HUES6 (cell line): ENCODE data around the gene AQP2.

Source experiments
- H3K27ac ChIP-seq: 2 replicates; pipeline ENCODE4 v1.7.0; 2013; ENCODE audit warnings: low read depth, mild to moderate bottlenecking, low read length, inconsistent platforms
- H3K27me3 ChIP-seq: 2 replicates; pipeline ENCODE4 v1.6.1; 2013; ENCODE audit warnings: low read length; ENCODE audit not compliant: control insufficient read depth, insufficient read depth
- H3K36me3 ChIP-seq: 2 replicates; pipeline ENCODE4 v1.6.1; 2013; ENCODE audit warnings: low read length; ENCODE audit not compliant: control insufficient read depth, insufficient read depth
- H3K4me1 ChIP-seq: 2 replicates; pipeline ENCODE4 v1.6.1; 2013; ENCODE audit warnings: low read length; ENCODE audit not compliant: control insufficient read depth, insufficient read depth
- H3K4me3 ChIP-seq: 2 replicates; pipeline ENCODE4 v1.5.1; 2013; ENCODE audit warnings: low read depth, low read length
- H3K9ac ChIP-seq: one replicate; pipeline ENCODE4 v1.6.1; 2013; ENCODE audit warnings: mild to moderate bottlenecking, low read length
- H3K9me3 ChIP-seq: 2 replicates; pipeline ENCODE4 v1.6.1; 2013; ENCODE audit warnings: low read depth, low read length; ENCODE audit not compliant: control insufficient read depth, insufficient read depth

The AQP2 gene, protein sequence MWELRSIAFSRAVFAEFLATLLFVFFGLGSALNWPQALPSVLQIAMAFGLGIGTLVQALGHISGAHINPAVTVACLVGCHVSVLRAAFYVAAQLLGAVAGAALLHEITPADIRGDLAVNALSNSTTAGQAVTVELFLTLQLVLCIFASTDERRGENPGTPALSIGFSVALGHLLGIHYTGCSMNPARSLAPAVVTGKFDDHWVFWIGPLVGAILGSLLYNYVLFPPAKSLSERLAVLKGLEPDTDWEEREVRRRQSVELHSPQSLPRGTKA

DNA sequence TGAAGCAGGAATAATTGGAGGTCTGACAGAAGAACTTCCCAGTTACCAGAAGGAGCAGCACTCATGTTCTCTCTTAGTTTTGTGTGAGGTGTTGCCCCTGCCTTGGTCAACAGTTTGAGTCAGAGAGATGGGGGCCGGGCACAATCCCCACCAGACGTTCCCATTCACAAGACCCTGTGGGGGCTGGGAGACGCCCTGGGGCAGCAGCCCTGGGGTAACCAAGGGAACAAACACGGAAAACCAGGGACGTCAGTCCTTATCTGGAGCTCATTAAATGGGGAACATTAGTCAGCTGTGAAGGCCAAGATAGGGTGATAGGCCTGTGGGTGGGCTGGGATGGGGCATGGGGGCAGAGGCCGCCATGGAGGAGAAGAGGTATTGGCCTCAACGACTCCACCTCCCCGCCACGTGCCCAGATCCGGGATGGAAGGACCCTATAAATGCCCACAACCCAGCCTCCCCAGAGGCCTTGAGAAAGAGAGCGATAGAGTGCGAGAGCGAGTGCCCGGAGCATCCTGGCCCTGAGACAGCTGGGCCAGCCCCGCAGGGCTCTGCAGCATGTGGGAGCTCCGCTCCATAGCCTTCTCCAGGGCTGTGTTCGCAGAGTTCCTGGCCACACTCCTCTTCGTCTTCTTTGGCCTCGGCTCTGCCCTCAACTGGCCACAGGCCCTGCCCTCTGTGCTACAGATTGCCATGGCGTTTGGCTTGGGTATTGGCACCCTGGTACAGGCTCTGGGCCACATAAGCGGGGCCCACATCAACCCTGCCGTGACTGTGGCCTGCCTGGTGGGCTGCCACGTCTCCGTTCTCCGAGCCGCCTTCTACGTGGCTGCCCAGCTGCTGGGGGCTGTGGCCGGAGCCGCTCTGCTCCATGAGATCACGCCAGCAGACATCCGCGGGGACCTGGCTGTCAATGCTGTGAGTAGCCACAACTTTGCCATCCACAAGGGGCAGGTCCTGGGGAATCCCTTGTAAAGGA is at the start of gene AQP2:
Gene AQP2, plus strand, starts transcription at position 465 of the 979 bp plus-strand sequence. Its CDS starts 94 bp downstream, at position 559.
- peaks cover 16% of the 10 kb centered on the region for H3K27me3 ChIP-seq
- H3K9ac ChIP-seq, result no peak within 1 kb of the TSS
- no peak within 1 kb of the TSS for H3K27ac ChIP-seq
- no peaks in the 10 kb centered on the region for H3K9me3 ChIP-seq
- no peak within 1 kb of the TSS for H3K4me3 ChIP-seq
- no peaks in the 10 kb centered on the region for H3K36me3 ChIP-seq
- peaks cover 11% of the 10 kb centered on the region for H3K4me1 ChIP-seq

DNA sequence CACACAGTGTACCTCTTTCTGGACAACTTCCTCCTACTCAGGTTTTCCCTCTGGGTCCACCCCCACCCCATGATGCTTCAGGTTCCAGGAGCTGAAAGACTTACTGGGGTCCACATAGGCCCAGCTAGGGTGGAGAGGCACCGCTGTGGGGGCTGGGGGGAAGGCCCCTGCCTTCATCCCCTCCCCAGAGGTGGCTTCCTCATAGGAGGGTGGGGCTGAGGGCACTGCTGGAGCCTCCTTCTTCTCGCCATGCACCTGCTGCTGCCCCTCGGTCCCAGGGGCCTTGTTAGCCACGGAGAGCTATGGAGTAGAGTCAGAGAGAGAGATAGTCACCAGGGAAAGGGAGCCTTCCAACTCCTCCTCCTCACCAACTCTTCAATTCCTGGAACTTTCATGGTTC is 49.5 kb upstream of the AQP2 start:
- no peak overlapping the region for H3K9ac ChIP-seq
- H3K9me3 ChIP-seq, result no peaks in the 10 kb centered on the region
- no peaks in the 10 kb centered on the region for H3K36me3 ChIP-seq
- peaks cover 10% of the 10 kb centered on the region for H3K4me1 ChIP-seq
- H3K27me3 ChIP-seq, result peaks cover 35% of the 10 kb centered on the region
- no peak overlapping the region for H3K4me3 ChIP-seq
- no peak overlapping the region for H3K27ac ChIP-seq

GRCh38 chr12:49901986-49902385 is 48.6 kb upstream of the AQP2 start:
- Histone ChIP-seq H3K4me1 (peaks cover 10% of the 10 kb centered on the region), H3K9me3 (no peaks in the 10 kb centered on the region), H3K4me3 (no peak overlapping the region), H3K27ac (no peak overlapping the region), H3K27me3 (peaks cover 36% of the 10 kb centered on the region), H3K36me3 (no peaks in the 10 kb centered on the region), H3K9ac (no peak overlapping the region)

DNA sequence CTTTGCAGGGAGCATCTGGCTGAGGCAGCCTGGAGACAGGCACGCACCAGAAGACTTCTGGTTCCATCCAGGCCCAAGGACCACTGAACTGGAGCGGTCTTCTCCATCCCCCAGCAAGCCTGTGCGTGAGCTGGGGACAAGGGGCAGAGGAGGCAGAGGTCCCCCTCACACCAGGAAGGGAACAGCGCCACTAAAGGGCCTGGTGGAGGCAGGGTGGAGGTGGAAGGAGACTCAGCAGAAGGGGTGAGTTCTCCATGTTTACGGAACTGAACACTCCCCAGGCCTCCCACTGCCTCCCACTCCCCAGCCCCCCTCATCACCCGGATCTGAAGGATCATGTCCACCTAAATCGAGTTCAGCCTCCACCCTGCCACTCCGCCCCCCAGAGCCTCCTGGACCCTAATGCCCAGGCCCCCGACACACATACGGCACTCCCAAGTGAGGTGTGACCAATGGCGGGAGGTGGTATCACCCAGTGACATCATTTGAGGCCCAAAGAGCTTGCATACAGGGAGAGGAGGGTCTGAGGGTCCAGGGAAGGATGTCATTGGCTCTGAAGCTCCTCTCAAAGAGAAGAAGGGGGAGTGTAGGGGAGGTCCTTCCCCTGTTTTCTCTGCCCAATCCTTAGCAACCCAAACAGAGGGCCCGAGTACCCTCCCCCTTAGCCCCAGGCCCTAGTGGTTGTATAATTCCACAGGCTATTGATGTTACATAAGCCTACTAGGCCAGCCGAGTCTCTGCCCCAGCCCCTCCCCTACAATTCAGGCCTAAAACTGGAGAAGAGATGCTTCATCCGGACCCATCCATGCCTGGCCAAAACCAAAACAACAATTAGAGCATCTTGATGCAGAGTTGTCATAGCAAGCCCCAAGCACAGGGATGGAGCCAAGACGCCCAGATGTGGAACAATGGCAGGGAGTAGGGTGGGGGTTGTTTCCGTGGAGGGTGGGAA is 47.9 kb upstream of the AQP2 start:
- Histone ChIP-seq H3K27me3 (peaks cover 36% of the 10 kb centered on the region), H3K36me3 (no peaks in the 10 kb centered on the region), H3K9ac (no peak overlapping the region), H3K4me1 (peaks cover 10% of the 10 kb centered on the region), H3K27ac (no peak overlapping the region), H3K9me3 (no peaks in the 10 kb centered on the region), H3K4me3 (no peak overlapping the region)

- H3K4me1 ChIP-seq, result peaks cover 10% of the 10 kb centered on the region
- no peaks in the 10 kb centered on the region for H3K36me3 ChIP-seq
- peak overlapping the region; percentile 52 for H3K4me3 ChIP-seq
- peak overlapping the region; percentile 18 for H3K9ac ChIP-seq
- H3K9me3 ChIP-seq, result no peaks in the 10 kb centered on the region
- no peak overlapping the region for H3K27ac ChIP-seq
- H3K27me3 ChIP-seq, result peaks cover 36% of the 10 kb centered on the region
These were observed 47.2 kb upstream of the AQP2 start for GRCh38 chr12:49903351-49903699.

DNA sequence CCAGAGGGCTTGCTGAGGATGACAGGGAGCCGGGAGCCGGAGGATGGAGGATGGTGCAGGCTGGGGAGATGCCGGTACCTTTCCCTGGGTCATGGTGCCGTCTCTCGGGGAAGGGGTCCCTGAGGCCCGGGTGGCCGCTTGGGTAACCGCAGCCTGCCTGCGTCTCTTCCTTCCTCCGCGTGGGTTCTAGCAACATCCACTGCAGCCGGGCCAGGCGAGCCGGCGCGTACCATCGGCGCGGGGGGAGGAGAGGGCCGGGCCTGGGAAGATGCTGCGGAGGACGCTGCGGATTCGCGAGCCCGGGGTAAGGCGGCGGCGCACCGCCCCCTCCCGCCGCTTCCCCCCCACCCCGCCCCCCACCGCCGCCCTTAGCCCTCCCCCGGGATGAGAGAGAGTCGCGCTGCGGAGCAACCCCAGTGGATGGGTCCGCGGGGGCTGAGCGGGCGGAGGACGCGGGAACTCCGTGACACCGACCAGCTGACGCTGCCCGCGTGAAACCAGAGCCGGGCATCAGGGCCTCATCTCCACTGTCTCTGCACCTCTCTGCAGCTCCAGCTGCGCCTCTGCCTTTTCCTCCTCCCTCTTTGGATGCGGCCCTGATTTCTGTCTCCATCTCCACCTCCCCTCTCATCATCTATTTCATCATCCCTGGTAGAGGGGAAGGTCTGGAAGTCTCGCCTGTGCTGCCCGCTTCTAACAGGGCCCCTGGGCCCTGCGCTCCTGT is 46.7 kb upstream of the AQP2 start, which contains the start of gene FAIM2:
Gene FAIM2, minus strand, starts transcription at position 201 of the 724 bp plus-strand sequence. Its CDS starts 108 bp downstream, at position 93.
- peaks cover 36% of the 10 kb centered on the region for H3K27me3 ChIP-seq
- H3K4me1 ChIP-seq, result peaks cover 10% of the 10 kb centered on the region
- peak within 1 kb of the TSS; percentile 52 for H3K4me3 ChIP-seq
- no peak within 1 kb of the TSS for H3K27ac ChIP-seq
- H3K36me3 ChIP-seq, result no peaks in the 10 kb centered on the region
- no peaks in the 10 kb centered on the region for H3K9me3 ChIP-seq
- H3K9ac ChIP-seq, result peak within 1 kb of the TSS; percentile 18

DNA sequence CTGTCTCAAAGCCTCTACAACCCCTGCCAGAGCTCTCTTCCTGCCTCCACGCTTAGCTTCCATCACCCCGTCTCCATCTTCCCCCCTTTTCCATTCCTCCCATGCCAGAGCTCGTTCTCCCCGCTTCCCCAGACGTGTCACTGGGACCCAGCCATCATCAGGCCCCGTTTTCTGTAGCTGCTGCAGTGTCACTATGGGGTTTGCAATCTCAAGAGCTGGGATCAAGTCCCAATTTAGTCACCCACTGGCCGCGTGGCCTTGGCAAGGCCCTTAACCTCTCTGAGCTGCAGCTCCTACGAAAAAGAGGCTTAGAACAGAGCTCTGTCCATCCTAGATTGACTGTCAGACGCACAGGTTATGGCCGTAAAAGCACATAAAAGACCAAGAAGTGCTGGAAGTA is 45.9 kb upstream of the AQP2 start:
- no peak overlapping the region for H3K27ac ChIP-seq
- H3K9ac ChIP-seq, result no peak overlapping the region
- H3K36me3 ChIP-seq, result no peaks in the 10 kb centered on the region
- H3K4me3 ChIP-seq, result no peak overlapping the region
- no peaks in the 10 kb centered on the region for H3K9me3 ChIP-seq
- peaks cover 15% of the 10 kb centered on the region for H3K4me1 ChIP-seq
- H3K27me3 ChIP-seq, result peaks cover 36% of the 10 kb centered on the region

- peaks cover 36% of the 10 kb centered on the region for H3K27me3 ChIP-seq
- H3K9ac ChIP-seq, result no peak overlapping the region
These were observed 44.7 kb upstream of the AQP2 start for GRCh38 chr12:49905718-49906314.

DNA sequence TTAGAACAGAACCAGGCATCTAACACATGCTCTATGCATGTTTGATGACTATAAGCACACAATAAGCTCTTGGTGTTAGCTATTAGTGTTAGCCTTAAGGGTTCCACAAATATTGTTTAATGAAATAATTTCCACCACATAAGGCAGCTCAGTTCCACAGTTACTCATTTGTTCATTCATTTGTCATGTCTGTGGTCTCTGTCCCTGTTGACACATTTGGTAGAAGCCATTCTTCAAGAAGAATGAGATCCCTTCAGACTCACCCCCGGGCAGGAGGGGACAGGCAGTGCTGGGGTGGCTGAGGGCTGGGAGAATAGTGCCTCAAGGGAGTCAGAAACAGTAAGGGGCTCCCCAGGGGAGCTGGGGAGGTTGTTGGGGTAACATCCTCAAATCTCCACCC is 43.2 kb upstream of the AQP2 start:
- H3K36me3 ChIP-seq, result no peaks in the 10 kb centered on the region
- peaks cover 30% of the 10 kb centered on the region for H3K4me1 ChIP-seq
- no peak overlapping the region for H3K9ac ChIP-seq
- H3K4me3 ChIP-seq, result no peak overlapping the region
- H3K9me3 ChIP-seq, result no peaks in the 10 kb centered on the region
- no peak overlapping the region for H3K27ac ChIP-seq
- H3K27me3 ChIP-seq, result peaks cover 33% of the 10 kb centered on the region

More at GRCh38 chr12:49905718-49906314, 44.7 kb upstream of the AQP2 start:
- H3K27ac ChIP-seq, result no peak overlapping the region
- H3K4me3 ChIP-seq, result no peak overlapping the region
- no peaks in the 10 kb centered on the region for H3K36me3 ChIP-seq
- peaks cover 27% of the 10 kb centered on the region for H3K4me1 ChIP-seq
- no peaks in the 10 kb centered on the region for H3K9me3 ChIP-seq

GRCh38 chr12:49909356-49909755 is 41.2 kb upstream of the AQP2 start:
- Histone ChIP-seq H3K9ac (no peak overlapping the region), H3K27ac (no peak overlapping the region), H3K27me3 (peaks cover 15% of the 10 kb centered on the region), H3K4me1 (peaks cover 27% of the 10 kb centered on the region), H3K36me3 (no peaks in the 10 kb centered on the region), H3K9me3 (no peaks in the 10 kb centered on the region), H3K4me3 (no peak overlapping the region)
